ENCODE measurements around the gene KIAA1671. TPM values are rescaled to one million over a fixed set of nuclear protein-coding genes. Genes with fewer than 3 reads are reported as not detected.

The KIAA1671 gene
- polyA plus RNA-seq, 3 donors: not detected

- Histone ChIP-seq H3K4me3 (replicated peaks in 1 of 3; ENCODE audit: low read depth in 2 of 3, low read length in 3 of 3) (no peak overlapping the region), H3K27ac (ENCODE audit: low read depth in 1 of 2, low read length in 2 of 2) (no peak overlapping the region), H3K9ac (ENCODE audit: insufficient read depth, low read length, poor library complexity, severe bottlenecking) (no peak overlapping the region), H4K20me1 (ENCODE audit: insufficient read depth, low read length) (no peaks in the 10 kb centered on the region), H3K79me2 (ENCODE audit: insufficient read depth, low read length) (no peaks in the 10 kb centered on the region), H3K9me3 (replicated peaks in 1 of 2; ENCODE audit: control insufficient read depth in 1 of 2, insufficient read depth in 1 of 2, low read length in 2 of 2) (no peaks in the 10 kb centered on the region), H3K4me2 (replicated peaks; ENCODE audit: extremely low read depth, low read length, poor library complexity, severe bottlenecking) (no peak overlapping the region), H3K27me3 (ENCODE audit: control insufficient read depth in 2 of 2, insufficient read depth in 2 of 2, low read length in 2 of 2) (no peaks in the 10 kb centered on the region), H3K4me1 (ENCODE audit: control insufficient read depth in 1 of 2, insufficient read depth in 2 of 2, low read length in 2 of 2) (no peaks in the 10 kb centered on the region), H3K36me3 (replicated peaks in 1 of 2; ENCODE audit: control insufficient read depth in 1 of 2, insufficient read depth in 2 of 2, low read length in 2 of 2) (no peaks in the 10 kb centered on the region), H2AFZ (ENCODE audit: insufficient read depth, low read depth, low read length, poor library complexity, severe bottlenecking) (no peak overlapping the region)
- no peak for TF ChIP-seq CTCF (IDR thresholded peaks at IDR 0.05)
- Mint-ChIP-seq H3K4me3 (no peak overlapping the region), H3K27ac (no peak overlapping the region), H3K9me3 (no peaks in the 10 kb centered on the region), H3K4me1 (no peaks in the 10 kb centered on the region), H3K27me3 (ENCODE audit: low read depth in 3 of 3) (peaks cover 0 to 1% (median 0%) of the 10 kb centered on the region in 3 donors), H3K36me3 (no peaks in the 10 kb centered on the region)
- WGBS (ENCODE audit: insufficient coverage): no CpG with 5 or more reads among the region's 4 CpGs
- DNase-seq: no peak
- intact Hi-C loops (cut with micrococcal nuclease): no loop called here
Observed at GRCh38 chr22:25193130-25193529, 240.6 kb downstream of the KIAA1671 start.

- H3K36me3 ChIP-seq (replicated peaks in 1 of 2; ENCODE audit: control insufficient read depth in 1 of 2, insufficient read depth in 2 of 2, low read length in 2 of 2): no peaks in the 10 kb centered on the region
Observed at GRCh38 chr22:25193548-25193947, 241.0 kb downstream of the KIAA1671 start.

More at GRCh38 chr22:25193548-25193947, 241.0 kb downstream of the KIAA1671 start:
- Mint-ChIP-seq H3K4me1 (no peaks in the 10 kb centered on the region), H3K4me3 (no peak overlapping the region), H3K9me3 (no peaks in the 10 kb centered on the region), H3K36me3 (no peaks in the 10 kb centered on the region), H3K27ac (no peak overlapping the region), H3K27me3 (ENCODE audit: low read depth in 3 of 3) (peaks cover 0 to 1% (median 0%) of the 10 kb centered on the region in 3 donors)
- no peak for TF ChIP-seq CTCF (IDR thresholded peaks at IDR 0.05)
- no peak for DNase-seq
- Histone ChIP-seq H3K79me2 (ENCODE audit: insufficient read depth, low read length) (no peaks in the 10 kb centered on the region), H3K9ac (ENCODE audit: insufficient read depth, low read length, poor library complexity, severe bottlenecking) (no peak overlapping the region), H4K20me1 (ENCODE audit: insufficient read depth, low read length) (no peaks in the 10 kb centered on the region), H3K9me3 (replicated peaks in 1 of 2; ENCODE audit: control insufficient read depth in 1 of 2, insufficient read depth in 1 of 2, low read length in 2 of 2) (no peaks in the 10 kb centered on the region), H3K4me1 (ENCODE audit: control insufficient read depth in 1 of 2, insufficient read depth in 2 of 2, low read length in 2 of 2) (no peaks in the 10 kb centered on the region), H3K27ac (ENCODE audit: low read depth in 1 of 2, low read length in 2 of 2) (no peak overlapping the region), H3K4me2 (replicated peaks; ENCODE audit: extremely low read depth, low read length, poor library complexity, severe bottlenecking) (no peak overlapping the region), H3K4me3 (replicated peaks in 1 of 3; ENCODE audit: low read depth in 2 of 3, low read length in 3 of 3) (no peak overlapping the region), H3K27me3 (ENCODE audit: control insufficient read depth in 2 of 2, insufficient read depth in 2 of 2, low read length in 2 of 2) (no peaks in the 10 kb centered on the region), H2AFZ (ENCODE audit: insufficient read depth, low read depth, low read length, poor library complexity, severe bottlenecking) (no peak overlapping the region)
- WGBS (ENCODE audit: insufficient coverage): no CpG with 5 or more reads among the region's 3 CpGs
- intact Hi-C loops (cut with micrococcal nuclease): no loop called here

All from CD14-positive monocyte (primary cell).